ENCODE results near the gene MOSPD2.

The MOSPD2 gene

DNA sequence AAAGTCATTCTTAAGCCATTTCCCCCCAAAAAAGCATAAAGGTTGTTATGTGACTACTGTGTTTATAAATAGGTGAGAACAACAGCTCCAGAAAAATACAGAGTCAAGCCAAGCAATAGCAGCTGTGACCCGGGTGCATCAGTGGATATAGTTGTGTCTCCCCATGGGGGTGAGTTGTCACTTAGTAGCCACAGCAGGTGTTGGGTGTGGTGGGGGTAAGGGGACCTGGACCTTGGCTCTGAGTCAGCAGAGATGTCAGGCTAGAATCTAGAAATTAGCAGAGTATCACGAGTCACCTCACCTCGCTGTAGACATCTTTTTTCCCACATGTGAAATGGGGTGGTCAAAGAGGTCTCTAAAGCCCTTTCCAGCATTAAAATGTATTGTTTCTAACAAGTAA, 42.4 kb downstream of the MOSPD2 start:
- no peak for DNase-seq (ENCODE audit: low read depth)

DNA sequence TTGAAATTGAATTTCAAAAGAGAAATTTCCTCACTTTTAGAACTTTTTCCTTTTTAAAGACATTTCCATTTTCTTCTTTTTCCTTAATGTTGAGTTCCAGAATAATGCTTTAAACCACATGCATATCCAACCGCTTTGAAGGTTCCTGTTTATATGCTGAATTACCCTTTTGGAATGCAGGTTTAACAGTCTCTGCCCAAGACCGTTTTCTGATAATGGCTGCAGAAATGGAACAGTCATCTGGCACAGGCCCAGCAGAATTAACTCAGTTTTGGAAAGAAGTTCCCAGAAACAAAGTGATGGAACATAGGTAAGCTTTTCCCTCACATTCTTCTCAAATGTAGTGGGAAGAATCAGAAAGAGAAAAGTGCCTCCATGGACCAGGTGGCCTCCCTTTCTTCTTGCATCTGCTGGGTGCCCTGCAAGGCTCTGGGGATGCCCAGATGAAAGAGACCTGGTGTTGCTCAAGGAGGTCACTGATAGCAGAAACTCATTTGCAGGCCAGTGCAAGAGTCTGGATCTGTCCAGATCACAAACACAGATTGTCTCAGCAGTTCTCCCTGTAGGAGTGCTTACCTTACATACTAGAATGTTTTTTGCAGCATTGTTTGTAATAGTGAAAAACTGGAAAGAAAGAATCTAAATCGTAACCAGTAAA, 42.9 kb downstream of the MOSPD2 start:
- no peak for DNase-seq (ENCODE audit: low read depth)

DNA sequence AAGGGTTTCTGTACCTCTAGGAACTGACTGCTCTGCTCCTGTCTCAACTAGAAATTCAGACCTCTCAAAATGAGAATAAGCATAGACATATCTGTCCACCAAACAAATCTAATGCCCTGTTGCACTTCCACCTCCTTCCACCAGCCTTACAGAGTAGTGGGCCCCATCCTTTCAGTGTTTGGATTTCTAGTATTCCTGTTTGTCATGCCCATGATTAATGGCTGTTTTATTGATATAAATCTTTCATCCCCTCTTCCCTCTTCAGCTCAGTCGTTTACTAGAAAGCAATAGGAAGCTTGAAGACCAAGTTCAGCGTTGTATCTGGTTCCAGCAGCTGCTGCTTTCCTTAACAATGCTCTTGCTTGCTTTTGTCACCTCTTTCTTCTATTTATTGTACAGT, 46.2 kb downstream of the MOSPD2 start:
- no peak for DNase-seq (ENCODE audit: low read depth)

DNA sequence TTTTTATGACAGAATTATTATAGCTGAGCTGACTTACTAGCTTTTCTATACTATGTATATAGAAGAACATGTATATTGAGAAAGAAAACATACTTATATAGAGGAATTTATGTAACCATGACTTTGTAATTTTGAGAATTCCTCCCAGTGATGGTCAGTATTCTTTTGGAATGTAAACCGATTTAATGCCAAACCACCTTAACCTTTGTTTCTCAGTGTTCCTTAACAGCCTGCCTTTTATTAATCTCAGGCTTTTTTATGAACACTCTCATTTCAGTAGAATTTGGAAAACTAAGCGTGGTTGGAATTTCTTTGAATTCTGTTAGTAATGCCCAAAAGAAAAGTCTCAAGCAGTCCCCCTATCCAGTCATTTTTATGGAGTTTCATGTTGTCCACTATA, 47.0 kb downstream of the MOSPD2 start:
- no peak for DNase-seq (ENCODE audit: low read depth)

DNA sequence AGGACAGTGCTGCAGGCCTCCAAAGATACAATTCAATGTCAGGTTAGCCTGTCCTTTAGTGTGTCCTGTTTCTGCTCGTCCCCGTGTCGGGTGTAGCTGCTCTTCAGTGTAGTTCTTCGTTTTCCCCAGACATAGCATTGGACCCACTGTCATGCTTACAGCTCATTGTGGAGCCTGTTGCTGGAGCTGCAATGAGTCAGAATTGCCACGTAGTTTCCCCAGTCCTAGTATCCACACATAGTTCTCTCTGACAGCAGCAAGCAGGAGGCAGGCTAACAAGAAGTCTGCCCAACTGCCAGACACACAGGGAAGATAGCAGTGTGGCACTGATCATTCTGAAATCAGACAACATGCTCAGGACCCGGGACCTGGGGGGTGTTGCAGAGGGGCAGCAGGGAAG, 49.2 kb downstream of the MOSPD2 start:
- DNase-seq (ENCODE audit: low read depth) = no peak

DNA sequence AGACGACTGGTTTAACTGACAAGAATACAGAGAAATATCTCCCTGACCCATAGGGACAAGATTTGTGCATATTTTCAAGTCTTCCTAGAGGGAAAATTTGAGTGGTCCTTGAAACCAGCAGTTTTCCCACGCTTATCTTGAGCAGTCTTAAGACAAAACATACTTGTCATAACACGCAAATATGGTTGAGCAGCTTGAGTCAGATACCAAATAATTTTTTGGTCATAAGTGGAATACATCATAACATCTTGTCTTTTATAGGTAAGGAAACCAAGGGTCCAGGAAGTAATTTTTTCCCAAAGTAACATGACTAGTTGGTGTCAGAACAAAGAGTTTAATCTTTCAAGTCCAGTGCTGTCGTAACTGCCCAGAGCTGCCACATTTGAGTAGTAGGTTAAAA, 50.5 kb downstream of the MOSPD2 start:
- DNase-seq (ENCODE audit: low read depth) = no peak

DNA sequence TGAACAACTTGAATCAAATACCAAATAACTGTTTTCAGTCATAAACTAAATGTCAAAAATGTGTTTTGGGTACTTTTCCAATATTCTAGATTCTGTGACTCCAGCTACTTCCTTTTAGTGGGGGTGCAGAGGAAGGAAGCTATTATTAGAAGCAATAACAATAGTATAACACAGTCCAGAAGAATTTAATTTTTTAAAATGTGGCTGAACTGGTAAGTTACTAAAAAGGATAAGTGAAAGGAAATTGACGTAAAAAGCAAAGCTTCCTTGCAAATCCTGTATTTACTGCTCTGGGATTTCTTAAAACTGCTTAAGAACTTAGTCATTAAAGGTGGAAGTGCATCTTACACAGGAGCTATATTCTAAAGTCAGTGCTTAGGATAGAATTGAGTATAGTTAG, 53.2 kb downstream of the MOSPD2 start:
- no peak for DNase-seq (ENCODE audit: low read depth)

DNA sequence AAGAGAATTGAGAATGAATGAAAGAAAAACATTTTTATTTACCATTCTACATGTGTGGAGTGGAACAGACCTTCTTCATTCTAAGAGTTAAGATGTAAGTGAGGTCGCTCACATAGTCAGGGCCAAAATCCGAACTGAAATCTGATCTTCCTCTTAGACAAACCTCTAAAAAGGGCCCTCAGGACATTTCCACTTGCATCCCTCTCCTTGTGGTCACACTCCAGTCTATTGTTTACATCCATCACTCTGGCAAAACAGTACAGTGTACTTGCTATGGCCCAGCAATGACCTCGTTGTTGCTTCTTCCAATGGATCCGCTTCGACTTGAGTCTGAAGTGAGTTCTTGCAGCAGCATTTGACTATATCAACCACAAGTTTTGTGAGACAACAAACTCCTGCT, 54.2 kb downstream of the MOSPD2 start:
- no peak for DNase-seq (ENCODE audit: low read depth)

DNA sequence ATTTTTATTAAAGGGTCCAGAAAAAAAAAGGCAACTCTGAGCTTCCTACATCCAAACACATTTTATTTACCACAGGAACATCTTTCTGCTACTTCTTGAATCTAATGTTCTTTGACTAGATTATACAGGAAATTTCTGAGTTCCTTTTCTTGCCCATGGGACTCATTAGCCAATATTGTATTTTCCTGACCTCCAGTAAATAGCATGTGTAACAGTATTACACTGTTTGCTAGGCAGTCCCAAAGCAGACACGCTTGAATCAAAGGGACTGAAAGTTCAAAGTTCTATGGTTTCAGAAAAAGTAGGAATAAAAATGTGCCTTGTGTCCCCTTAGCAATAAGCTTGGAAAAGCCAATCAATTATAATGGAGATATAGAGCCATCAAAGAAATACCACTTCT, 57.4 kb downstream of the MOSPD2 start:
- no peak for DNase-seq (ENCODE audit: low read depth)

DNA sequence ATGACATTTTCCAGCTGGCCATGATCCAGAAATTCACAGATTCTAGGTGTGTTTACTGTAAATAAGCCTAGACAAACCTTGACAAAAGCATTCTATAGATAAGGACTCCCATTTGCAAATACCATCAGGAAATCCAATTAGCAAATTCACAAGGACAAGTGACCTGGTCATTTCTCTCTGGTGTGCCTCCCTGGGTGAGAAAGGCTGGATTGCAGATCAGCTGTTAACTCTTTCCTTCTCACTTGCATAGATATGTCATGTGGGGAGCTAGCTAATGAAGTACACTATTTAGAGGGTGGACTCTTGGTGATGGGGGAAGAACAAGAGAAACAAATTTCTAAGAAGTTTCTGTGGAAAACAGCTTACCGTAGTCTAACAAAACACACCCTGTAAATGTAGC, 58.9 kb downstream of the MOSPD2 start:
- DNase-seq (ENCODE audit: low read depth) = no peak

DNA sequence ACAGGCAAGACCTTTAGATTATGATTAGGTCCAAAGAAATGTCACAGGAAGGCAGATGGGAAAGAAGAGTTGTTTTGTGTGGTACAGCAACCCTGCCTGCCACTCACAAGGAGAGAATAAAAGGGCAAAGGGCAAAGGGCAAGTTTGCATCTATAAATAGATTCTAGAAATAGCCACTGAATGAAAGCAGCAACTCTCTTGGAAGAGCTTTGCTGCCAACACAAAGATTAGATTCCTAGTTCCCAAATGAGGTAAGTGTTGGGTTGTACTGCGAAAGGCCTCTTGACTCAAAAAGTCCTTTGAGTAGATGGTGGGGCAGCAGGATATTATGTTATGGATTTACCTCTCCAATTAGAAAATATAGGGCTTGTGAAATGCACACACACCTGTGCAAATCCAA, 61.2 kb downstream of the MOSPD2 start:
- no peak for DNase-seq (ENCODE audit: low read depth)

DNA sequence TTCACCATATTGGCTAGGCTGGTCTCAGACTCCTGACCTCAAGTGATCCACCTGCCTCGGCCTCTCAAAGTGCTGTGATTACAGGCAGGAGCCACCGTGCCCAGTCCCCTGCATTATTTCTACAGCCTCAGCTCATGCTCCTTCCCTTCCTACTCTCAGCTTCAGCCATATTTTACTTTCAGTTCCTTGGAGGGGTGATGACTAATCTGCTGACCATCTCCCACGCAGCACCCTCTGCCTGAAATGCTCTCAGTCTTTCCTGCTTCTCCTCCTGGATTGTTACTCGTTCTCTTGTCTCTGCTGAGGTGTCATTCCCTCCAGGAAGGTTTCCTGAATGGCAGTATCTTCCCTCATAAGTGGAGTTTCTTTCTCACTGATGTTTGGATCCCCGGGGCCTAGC, 63.3 kb downstream of the MOSPD2 start:
- DNase-seq (ENCODE audit: low read depth) = no peak

DNA sequence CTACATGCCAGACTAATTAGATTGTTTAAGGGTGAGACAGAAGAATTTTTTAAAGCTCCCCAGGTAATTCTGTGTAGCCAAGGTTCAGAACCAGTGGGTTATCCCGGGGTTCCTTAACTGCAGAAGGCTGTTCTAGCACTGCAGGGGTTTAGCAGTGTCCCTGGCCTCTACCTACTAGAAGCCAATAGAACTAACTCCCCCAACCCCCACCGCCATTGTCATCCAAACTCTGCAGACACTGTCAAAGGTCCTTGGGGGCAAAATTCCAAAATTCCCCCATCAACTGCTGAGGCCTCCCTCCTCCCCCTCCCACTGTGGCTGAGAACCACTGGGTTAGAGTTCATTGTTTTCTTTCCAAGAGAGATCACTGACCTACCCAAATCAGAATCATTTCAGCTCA, 66.4 kb downstream of the MOSPD2 start:
- DNase-seq (ENCODE audit: low read depth) = no peak

DNA sequence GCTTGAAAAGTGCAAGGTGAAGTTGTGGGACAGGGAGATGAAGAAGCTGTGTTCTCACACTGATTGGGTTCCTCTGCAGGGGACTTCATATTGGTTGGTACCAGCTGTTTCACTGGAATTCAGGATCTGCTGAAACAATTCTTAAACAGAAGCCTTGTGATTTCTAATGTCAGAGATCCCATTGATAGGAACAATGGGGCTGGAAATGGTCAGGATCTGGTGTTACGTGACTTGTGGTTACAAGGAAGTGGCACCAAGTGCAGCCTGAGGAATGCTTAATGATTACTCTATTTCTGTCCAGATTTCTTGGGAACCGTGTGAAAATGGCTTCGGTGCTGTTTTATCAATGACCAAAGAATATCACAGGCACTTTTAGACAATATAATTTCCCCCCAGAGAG, 68.1 kb downstream of the MOSPD2 start:
- no peak for DNase-seq (ENCODE audit: low read depth)

DNA sequence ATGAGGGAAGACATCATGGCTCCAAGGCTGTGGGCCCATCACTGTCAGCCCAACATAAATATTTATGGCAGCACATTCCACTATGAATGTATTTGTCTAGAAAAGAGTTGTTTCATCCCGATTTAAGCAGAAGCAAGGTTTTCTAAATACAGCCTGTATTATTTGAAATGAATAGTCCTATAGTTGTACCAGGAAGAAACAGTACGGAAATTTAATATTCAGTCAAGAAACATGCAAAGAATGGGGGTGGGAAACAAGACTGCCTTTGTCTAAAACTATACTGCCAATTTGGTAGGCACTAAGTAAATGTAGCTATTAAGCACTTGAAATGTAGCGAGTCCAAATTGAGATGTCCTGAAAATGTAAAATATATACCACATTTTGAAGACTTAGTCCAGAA, 69.1 kb downstream of the MOSPD2 start:
- no peak for DNase-seq (ENCODE audit: low read depth)

DNA sequence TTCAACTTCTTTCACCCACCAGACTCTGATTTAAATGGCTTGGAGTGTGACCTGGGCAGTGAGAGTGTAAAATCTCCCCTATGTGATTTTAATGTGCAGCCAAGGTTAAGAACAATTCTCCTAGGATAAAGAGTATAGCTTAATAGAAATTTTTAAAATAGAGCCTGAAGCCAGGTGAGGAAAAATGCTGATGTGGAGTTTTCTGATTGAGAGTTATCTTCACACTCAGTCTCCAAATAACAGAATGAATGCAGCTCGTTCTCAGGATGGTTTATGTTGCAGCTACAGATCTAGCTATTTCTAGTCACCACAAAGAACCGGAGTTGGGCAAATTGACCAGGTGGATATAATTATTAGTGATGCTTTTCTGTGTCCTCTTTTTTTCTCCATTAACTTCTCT, 70.7 kb downstream of the MOSPD2 start:
- DNase-seq (ENCODE audit: low read depth) = no peak

DNA sequence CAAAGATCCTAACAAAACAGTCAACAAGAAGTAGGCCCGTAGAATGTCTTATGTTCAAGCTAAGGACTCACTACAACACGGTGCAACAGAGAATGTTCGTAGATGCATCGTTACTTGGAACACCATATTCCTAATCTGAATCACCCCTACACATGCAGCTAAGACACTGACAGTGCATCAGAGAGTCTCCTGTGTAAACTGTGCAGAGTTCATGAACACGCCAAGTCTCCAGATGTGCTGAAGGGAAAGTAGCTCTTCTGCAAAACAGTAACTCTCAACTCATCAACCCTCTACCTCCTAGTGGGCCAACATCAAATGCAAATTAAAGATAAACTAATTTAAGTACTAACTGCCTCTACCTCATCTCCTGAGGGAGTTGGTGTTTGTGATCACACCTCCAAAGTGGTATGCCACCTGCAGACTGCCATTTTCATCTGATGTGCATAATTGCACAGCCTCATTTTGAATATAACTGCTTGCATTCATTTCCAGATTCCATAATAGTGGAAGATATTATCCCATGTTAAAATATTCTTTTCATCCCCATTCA, 73.5 kb downstream of the MOSPD2 start:
- no peak for DNase-seq (ENCODE audit: low read depth)

DNA sequence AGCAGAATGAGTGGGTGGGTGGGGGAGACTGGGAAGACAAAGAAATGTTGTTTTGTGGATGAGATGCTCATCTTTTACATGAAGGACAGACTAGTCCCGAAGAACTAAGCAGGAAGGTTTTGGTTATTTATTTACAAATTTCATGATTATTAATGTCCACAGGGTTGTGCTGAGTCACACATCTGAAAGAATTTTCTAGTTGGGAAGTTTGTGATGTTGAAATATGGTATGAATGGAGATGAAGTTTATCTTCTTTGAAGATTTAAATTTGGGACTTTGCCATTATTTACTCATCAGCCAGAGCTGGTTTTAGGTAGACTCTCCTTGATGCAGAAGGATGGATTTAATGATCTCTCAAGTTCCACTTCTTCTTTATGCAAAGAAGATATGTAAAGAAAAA, 75.5 kb downstream of the MOSPD2 start:
- DNase-seq (ENCODE audit: low read depth) = no peak

DNA sequence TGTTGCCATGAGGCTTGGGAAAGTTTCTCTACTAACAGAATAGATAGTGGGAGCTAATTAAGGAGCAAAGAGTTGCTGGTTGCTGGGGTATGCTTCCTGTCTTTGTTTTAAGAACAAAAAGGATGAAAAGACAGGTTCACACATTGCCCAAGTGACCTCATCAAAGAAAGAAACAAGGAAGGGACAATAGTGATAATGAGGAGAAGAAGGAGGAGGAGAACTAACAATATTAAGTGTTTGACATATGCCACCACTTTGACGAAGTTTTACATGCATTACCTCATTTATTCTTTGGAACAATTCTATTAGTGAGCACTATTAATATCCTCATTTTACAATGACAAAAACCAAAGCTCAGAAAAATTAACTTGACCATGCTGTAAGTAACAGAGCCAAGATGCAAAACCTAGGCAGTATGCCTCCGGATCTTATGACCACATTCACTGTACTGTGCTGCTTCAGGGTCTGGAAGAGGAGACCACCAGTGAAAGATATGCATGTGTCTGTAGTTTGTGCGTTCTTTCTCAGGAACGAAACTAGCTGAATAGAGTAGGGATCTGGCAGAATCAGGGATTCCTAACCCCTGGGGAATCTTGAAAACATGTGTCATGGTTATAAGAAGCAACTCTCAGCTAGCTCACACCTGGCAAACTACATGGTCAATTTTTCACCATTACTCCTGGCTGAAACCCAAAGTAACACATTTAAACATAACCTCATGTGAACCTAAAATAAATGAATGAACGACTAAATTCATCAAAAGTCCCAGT, 83.8 kb downstream of the MOSPD2 start:
- no peak for DNase-seq (ENCODE audit: low read depth)

DNA sequence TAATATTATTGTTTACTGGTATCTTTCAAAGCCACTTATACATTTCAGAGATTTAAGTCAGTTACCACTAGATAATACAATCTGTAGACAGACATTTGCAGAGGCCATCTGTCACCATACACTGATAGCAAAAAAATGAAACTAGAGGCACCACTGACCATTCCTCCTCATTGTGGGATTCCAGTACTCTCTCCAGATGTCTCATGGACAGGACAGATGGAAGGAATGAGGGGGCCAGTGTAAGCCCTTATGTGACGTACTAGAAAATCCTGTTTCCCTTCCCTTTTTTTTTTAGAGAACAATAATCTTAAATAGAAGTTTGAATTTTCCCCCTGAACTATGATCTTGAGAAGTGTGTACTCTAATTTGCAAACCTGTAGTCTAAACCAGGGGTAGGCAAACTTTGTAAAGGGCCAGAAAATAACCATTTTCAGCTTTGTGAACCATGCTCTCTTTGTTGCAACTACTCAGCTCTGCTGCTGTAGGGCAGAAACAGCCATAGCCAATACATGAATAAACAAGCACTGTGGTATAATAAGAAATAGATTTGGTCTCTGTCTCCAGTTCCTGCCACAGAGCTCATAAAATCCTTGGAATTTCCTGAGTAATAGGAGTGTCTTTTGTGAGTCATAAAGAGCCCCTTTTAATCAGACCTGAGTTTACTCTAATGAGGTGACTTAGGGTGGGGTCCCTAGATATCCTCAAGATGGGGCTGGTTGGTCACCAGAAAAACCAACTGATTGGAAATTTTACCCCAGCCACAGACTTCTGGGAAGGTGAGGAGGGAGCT, 90.4 kb downstream of the MOSPD2 start:
- no peak for DNase-seq (ENCODE audit: low read depth)

DNA sequence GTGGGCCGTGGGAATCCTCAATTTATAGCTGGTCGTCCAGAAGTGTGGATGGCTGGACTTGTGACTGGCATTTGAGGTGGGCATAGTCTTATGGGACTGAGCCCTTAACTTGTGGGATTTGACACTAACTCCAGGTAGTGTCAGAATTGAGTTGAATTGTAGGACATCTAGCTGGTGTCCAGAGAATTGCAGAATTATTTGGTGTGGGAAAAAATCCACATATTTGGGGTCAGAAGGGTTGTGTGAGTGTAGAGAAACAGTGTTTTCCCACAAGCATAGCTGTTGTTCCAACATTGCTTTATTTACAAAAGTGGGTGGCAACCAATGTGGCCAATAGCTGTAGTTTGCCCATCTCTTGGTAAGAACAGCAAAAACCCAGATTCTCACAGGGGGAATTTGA, 91.3 kb downstream of the MOSPD2 start:
- DNase-seq (ENCODE audit: low read depth) = no peak
